Endodermal cell (in vitro differentiated cells): Measurements from ENCODE around the gene WWC2. TPM values are rescaled to one million over a fixed set of nuclear protein-coding genes. Genes with fewer than 3 reads are reported as not detected.

Experiments
- DNase-seq: peaks from one replicate; pipeline ENCODE4 v3.0.0-alpha.2; 2017
- H3K27ac ChIP-seq: 2 replicates; pipeline ENCODE4 v1.5.1; 2013; ENCODE audit warnings: mild to moderate bottlenecking, low read depth, low read length, moderate library complexity
- H3K27me3 ChIP-seq: 2 replicates; pipeline ENCODE4 v1.6.1; 2013; ENCODE audit warnings: mild to moderate bottlenecking, low read length, moderate library complexity; ENCODE audit not compliant: insufficient read depth, control insufficient read depth, poor library complexity, severe bottlenecking
- H3K36me3 ChIP-seq: 2 replicates; pipeline ENCODE4 v1.7.0; 2013; ENCODE audit warnings: mild to moderate bottlenecking, low read length, moderate library complexity; ENCODE audit not compliant: control insufficient read depth, insufficient read depth
- H3K4me1 ChIP-seq: one replicate; pipeline ENCODE4 v1.7.0; 2013; ENCODE audit warnings: low read length; ENCODE audit not compliant: control insufficient read depth, insufficient read depth
- H3K4me3 ChIP-seq: 2 replicates; pipeline ENCODE4 v1.5.1; 2013; ENCODE audit warnings: mild to moderate bottlenecking, low read length, moderate library complexity
- H3K9ac ChIP-seq: 2 replicates; pipeline ENCODE4 v1.6.1; 2013; ENCODE audit warnings: mild to moderate bottlenecking, low read length, moderate library complexity; ENCODE audit not compliant: poor library complexity, severe bottlenecking; ENCODE audit errors: extremely low read depth
- H3K9me3 ChIP-seq: 2 replicates; pipeline ENCODE4 v1.6.1; 2013; ENCODE audit warnings: mild to moderate bottlenecking, low read length, moderate library complexity; ENCODE audit not compliant: control insufficient read depth
- H3K27ac Mint-ChIP-seq: 2 replicates; pipeline ENCODE4 v1.8.0; 2020; ENCODE audit warnings: mixed read lengths
- H3K27me3 Mint-ChIP-seq: 2 replicates; pipeline ENCODE4 v1.8.0; 2021; ENCODE audit warnings: mild to moderate bottlenecking, mixed read lengths; ENCODE audit not compliant: insufficient read depth
- H3K36me3 Mint-ChIP-seq: 2 replicates; pipeline ENCODE4 v1.8.0; 2020; ENCODE audit warnings: low read depth, mixed read lengths
- H3K4me1 Mint-ChIP-seq: 2 replicates; pipeline ENCODE4 v1.8.0; 2020; ENCODE audit warnings: mixed read lengths
- H3K4me3 Mint-ChIP-seq: 2 replicates; pipeline ENCODE4 v1.8.0; 2020; ENCODE audit warnings: mild to moderate bottlenecking, moderate library complexity, mixed read lengths
- H3K9me3 Mint-ChIP-seq: 2 replicates; pipeline ENCODE4 v1.8.0; 2020; ENCODE audit warnings: mild to moderate bottlenecking, mixed read lengths
- CTCF ChIP-seq: fragments of 200-600 bp; sonication (generic); conservative IDR thresholded peaks from 2 replicates; pipeline ENCODE4 v1.5.0; 2021; ENCODE audit warnings: antibody characterized with exemption, mild to moderate bottlenecking
- WGBS, 2 experiments: methylation state at CpG; one replicate each; pipeline versions ENCODE4 v1.1.5 to v1.1.7; 2013; ENCODE audit warnings: missing lambda C conversion rate in 2 of 2, mixed read lengths in 1 of 2; ENCODE audit not compliant: insufficient coverage in 1 of 2, insufficient read length in 1 of 2; 5-methylcytosine and 5-hydroxymethylcytosine counted together
- total RNA-seq, 2 donors: library from RNA; stranded (reverse); fragmentation: NEBNext Ultra II Directional in 1 of 2; extraction: Animal tissue kit (Norgen Biotek cat#: 25700) in 1 of 2; gene quantifications; 2 replicates in 1 of 2; 3 replicates in 1 of 2; pipeline ENCODE4 v1.2.1, GENCODE V29; 2021

Gene WWC2
- total RNA-seq, 2 donors from 2014 or later, result 98.2 to 108 TPM

GRCh38 chr4:183287309-183287659 is 188.2 kb downstream of the WWC2 start:
- Mint-ChIP-seq H3K36me3 (peaks cover 72% of the 10 kb centered on the region), H3K4me3 (no peak overlapping the region), H3K27me3 (no peaks in the 10 kb centered on the region), H3K9me3 (no peaks in the 10 kb centered on the region), H3K4me1 (no peaks in the 10 kb centered on the region), H3K27ac (no peak overlapping the region)
- TF ChIP-seq CTCF, result no peak
- DNase-seq, result no peak
- Histone ChIP-seq H3K36me3 (peaks cover 96% of the 10 kb centered on the region), H3K4me1 (no peaks in the 10 kb centered on the region), H3K9ac (no peak overlapping the region), H3K4me3 (no peak overlapping the region), H3K27ac (no peak overlapping the region), H3K27me3 (no peaks in the 10 kb centered on the region), H3K9me3 (no peaks in the 10 kb centered on the region)
- WGBS, 2 experiments, result 94 to 100% methylated on average over 2 of the region's 2 CpGs

- H3K27me3 Mint-ChIP-seq, result no peaks in the 10 kb centered on the region
- 96 to 100% methylated on average over 1 to 6 of the region's 6 CpGs for WGBS, 2 experiments
- DNase-seq, result no peak
- H3K9ac ChIP-seq, result no peak overlapping the region
- H3K36me3 Mint-ChIP-seq, result peaks cover 72% of the 10 kb centered on the region
- no peaks in the 10 kb centered on the region for H3K4me1 Mint-ChIP-seq
- no peaks in the 10 kb centered on the region for H3K9me3 Mint-ChIP-seq
- H3K27me3 ChIP-seq, result no peaks in the 10 kb centered on the region
- H3K4me1 ChIP-seq, result no peaks in the 10 kb centered on the region
- no peak overlapping the region for H3K27ac ChIP-seq
- TF ChIP-seq CTCF, result no peak
- peaks cover 96% of the 10 kb centered on the region for H3K36me3 ChIP-seq
- no peak overlapping the region for H3K4me3 ChIP-seq
- no peaks in the 10 kb centered on the region for H3K9me3 ChIP-seq
- H3K27ac Mint-ChIP-seq, result no peak overlapping the region
- H3K4me3 Mint-ChIP-seq, result no peak overlapping the region
These were observed 188.6 kb downstream of the WWC2 start for GRCh38 chr4:183287677-183288076.

- Histone ChIP-seq H3K4me1 (no peaks in the 10 kb centered on the region), H3K9me3 (no peaks in the 10 kb centered on the region), H3K27ac (no peak overlapping the region), H3K27me3 (no peaks in the 10 kb centered on the region), H3K36me3 (peaks cover 93% of the 10 kb centered on the region), H3K4me3 (no peak overlapping the region), H3K9ac (no peak overlapping the region)
- Mint-ChIP-seq H3K4me3 (no peak overlapping the region), H3K36me3 (peaks cover 70% of the 10 kb centered on the region), H3K9me3 (no peaks in the 10 kb centered on the region), H3K4me1 (no peaks in the 10 kb centered on the region), H3K27ac (no peak overlapping the region), H3K27me3 (no peaks in the 10 kb centered on the region)
- TF ChIP-seq CTCF, result peak; percentile 58
- no peak for DNase-seq
- 96% methylated on average over 2 of the region's 2 CpGs; no CpG with 5 or more reads in 1 of the 2 experiments for WGBS, 2 experiments
These were observed 189.9 kb downstream of the WWC2 start for GRCh38 chr4:183288955-183289354.
